Measurements from ENCODE around the gene DIPK1C. TPM values are rescaled to one million over a fixed set of nuclear protein-coding genes. Genes with fewer than 3 reads are reported as not detected.

The DIPK1C gene
- total RNA-seq, 2 donors from 2014 or later, result 2.6 TPM; not detected in 1

DNA sequence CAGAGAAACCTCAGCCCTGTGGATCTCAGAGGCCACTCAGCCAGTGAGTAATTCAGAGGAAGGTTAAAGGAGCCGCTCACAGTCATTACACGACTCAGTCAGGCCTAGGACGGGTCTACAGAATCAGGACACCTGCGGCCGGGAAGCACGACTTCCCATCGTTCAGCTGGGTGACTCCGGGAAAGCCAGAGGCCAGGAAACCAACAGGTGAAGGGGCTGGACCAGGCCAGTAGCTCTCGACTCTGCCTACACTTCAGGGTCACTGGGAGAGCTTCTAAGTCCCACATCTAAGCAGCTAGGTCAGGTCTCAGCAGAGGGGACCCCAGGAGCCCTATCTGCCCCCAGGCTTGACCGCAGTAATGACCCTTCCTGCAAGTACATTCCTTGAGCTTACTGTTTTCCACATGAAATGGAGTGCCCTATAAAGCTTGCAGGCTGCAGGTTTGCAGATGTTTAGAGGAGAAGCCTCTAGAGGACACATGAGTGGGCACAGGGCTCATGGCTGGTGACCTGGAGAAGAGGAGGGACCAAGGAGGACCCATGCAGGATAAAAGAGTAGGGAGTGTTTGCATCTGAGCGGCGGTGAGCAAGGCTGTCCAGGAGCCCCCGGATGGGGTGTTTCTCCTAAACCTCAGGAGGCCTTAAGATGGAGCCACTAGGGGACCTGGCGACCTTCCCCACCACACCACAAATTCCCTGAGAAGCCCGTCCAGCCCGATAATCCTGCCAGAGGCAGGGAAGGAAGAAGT lies 9.5 kb downstream of the DIPK1C start:
- H3K27me3 ChIP-seq, result no peaks in the 10 kb centered on the region
- no peak overlapping the region for H3K27ac ChIP-seq
- TF ChIP-seq, protein P1, sequence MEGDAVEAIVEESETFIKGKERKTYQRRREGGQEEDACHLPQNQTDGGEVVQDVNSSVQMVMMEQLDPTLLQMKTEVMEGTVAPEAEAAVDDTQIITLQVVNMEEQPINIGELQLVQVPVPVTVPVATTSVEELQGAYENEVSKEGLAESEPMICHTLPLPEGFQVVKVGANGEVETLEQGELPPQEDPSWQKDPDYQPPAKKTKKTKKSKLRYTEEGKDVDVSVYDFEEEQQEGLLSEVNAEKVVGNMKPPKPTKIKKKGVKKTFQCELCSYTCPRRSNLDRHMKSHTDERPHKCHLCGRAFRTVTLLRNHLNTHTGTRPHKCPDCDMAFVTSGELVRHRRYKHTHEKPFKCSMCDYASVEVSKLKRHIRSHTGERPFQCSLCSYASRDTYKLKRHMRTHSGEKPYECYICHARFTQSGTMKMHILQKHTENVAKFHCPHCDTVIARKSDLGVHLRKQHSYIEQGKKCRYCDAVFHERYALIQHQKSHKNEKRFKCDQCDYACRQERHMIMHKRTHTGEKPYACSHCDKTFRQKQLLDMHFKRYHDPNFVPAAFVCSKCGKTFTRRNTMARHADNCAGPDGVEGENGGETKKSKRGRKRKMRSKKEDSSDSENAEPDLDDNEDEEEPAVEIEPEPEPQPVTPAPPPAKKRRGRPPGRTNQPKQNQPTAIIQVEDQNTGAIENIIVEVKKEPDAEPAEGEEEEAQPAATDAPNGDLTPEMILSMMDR (IDR thresholded peaks at IDR 0.05), result no peak
- H3K4me1 ChIP-seq, result peaks cover 0 to 10% of the 10 kb centered on the region in 2 donors
- H3K36me3 ChIP-seq, result no peaks in the 10 kb centered on the region
- H3K9me3 ChIP-seq, result no peaks in the 10 kb centered on the region
- DNase-seq (ENCODE audit: low spot score), result peak; percentile 32
- H3K4me3 ChIP-seq, result no peak overlapping the region

DNA sequence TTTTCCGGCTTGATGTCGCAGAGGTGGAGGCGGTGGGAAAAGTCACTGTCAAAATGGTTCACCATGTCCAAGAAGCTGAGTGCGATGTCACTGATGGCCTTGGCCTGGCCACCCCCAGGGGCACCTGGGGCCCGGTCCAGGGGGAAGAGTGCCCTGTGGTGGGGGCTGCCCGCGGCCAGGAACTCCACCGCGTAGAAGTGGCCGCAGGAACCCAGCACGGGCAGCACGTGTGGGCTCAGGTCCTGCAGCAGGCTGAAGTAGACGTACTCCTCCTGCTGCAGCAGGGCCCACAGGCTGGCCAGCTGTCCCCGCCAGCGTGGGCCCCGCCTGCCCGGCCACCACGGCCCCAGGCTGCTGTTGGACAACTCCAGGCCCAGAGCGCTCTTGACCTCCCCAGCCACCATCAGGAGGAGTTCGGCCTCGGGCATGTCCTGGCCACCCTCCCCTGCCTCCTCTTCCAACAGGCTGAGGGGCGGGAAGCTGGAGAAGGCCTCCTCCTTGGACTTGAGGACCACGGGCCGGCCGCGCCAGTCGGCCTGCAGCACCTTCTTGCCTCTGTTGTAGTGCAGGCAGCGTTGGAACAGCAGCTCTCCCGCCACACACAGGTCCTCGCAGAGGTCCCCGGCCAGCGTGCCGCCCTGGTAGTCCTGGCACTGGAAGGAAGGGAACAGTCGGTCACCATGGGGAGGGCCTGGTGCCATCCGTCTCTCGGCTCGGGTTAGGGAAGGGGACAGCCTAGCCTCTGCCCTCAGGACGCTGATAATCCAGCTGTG lies 10.3 kb downstream of the DIPK1C start:
- Histone ChIP-seq H3K36me3 (no peaks in the 10 kb centered on the region), H3K9me3 (no peaks in the 10 kb centered on the region), H3K27ac (no peak overlapping the region), H3K4me1 (peaks cover 0 to 10% of the 10 kb centered on the region in 2 donors), H3K27me3 (no peaks in the 10 kb centered on the region), H3K4me3 (no peak overlapping the region)
- TF ChIP-seq, protein P1 (IDR thresholded peaks at IDR 0.05), result no peak
- peak; percentile 53 for DNase-seq (ENCODE audit: low spot score)

DNA sequence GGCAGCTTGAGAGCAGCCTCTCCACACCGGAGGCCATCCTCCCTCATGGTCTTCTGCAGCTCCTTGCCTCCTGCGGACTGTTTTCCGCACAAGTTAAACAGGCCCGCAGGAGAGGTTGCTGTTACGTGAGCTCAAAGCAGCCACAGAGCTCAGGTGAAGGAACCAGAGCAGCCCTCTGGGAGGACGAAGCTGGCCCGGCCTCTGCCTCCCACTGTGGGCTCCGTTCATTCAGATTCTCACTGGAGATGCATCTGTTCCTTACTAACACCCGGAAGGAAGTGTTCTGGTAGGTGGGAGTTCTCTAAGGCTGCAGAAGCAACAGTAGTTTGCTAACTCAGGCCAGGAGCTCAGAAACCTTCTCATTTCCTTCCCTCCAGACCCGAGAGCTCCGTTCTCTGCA lies 10.9 kb downstream of the DIPK1C start:
- TF ChIP-seq, protein P1 (IDR thresholded peaks at IDR 0.05), result no peak
- H3K9me3 ChIP-seq, result no peaks in the 10 kb centered on the region
- H3K27ac ChIP-seq, result no peak overlapping the region
- DNase-seq (ENCODE audit: low spot score), result no peak
- H3K4me1 ChIP-seq, result peaks cover 0 to 10% of the 10 kb centered on the region in 2 donors
- no peaks in the 10 kb centered on the region for H3K27me3 ChIP-seq
- no peak overlapping the region for H3K4me3 ChIP-seq
- no peaks in the 10 kb centered on the region for H3K36me3 ChIP-seq

DNA sequence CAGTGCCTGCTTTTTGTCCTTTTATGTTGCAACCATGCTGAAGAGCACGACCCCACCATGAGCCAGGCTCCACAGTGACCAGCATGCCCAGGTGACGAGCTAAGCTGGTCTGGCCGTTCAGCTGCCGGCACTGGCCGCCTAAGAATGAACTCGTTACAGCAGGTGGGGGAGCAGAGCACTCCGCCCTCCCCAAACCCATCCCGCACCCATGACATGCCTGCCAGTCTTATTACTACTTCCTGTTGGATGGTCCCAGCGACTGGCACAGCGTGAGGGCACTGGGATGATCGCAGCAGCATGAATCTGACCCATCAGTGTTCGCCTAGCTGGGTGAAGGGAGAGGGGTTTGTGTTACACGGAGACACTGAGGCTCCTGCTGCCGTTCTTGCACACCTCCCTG lies 11.5 kb downstream of the DIPK1C start:
- Histone ChIP-seq H3K36me3 (no peaks in the 10 kb centered on the region), H3K4me3 (no peak overlapping the region), H3K9me3 (no peaks in the 10 kb centered on the region), H3K4me1 (peaks cover 0 to 4% of the 10 kb centered on the region in 2 donors), H3K27me3 (no peaks in the 10 kb centered on the region), H3K27ac (no peak overlapping the region)
- TF ChIP-seq, protein P1 (IDR thresholded peaks at IDR 0.05), result no peak
- DNase-seq (ENCODE audit: low spot score), result no peak

DNA sequence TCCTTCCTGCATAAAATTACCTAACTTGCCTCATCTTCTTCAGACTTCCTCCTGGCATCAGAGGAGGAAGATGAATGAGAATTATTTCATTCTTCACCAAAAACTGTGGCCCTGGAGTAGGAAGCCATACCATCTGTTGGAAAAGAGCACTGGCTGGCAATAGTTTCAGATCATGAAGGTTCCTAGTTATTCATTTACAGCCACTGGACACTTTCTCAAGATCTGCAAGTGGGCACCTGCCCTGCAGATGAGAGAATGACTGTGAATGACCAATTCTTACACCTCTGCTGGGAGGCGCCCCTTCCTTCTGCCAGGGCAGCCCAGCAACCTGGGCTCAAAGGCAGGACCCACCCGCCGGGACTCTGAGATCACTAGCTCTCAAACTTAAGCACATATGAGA lies 13.0 kb downstream of the DIPK1C start:
- TF ChIP-seq, protein P1 (IDR thresholded peaks at IDR 0.05), result no peak
- H3K9me3 ChIP-seq, result no peaks in the 10 kb centered on the region
- H3K4me3 ChIP-seq, result no peak overlapping the region
- H3K27ac ChIP-seq, result no peak overlapping the region
- no peaks in the 10 kb centered on the region for H3K4me1 ChIP-seq
- no peaks in the 10 kb centered on the region for H3K27me3 ChIP-seq
- no peaks in the 10 kb centered on the region for H3K36me3 ChIP-seq
- no peak for DNase-seq (ENCODE audit: low spot score)

All from right atrium auricular region (tissue), 2 donors.